Mucosa of rectum (tissue), 2 donors: Measurements from ENCODE around the gene ANTXR1.

Experiments used
- H3K27ac ChIP-seq, 2 donors: one replicate each; pipeline ENCODE4 v1.7.0; 2013; ENCODE audit warnings: inconsistent platforms in 2 of 2, low read depth in 2 of 2, low read length in 2 of 2
- H3K27me3 ChIP-seq, 2 donors: one replicate each; pipeline ENCODE4 v1.7.0; 2013; ENCODE audit warnings: low read length in 2 of 2; ENCODE audit not compliant: control insufficient read depth in 2 of 2, insufficient read depth in 2 of 2
- H3K36me3 ChIP-seq, 2 donors: one replicate each; pipeline ENCODE4 v1.7.0; 2013; ENCODE audit warnings: low read length in 2 of 2; ENCODE audit not compliant: control insufficient read depth in 2 of 2, insufficient read depth in 2 of 2
- H3K4me1 ChIP-seq, 2 donors: one replicate each; pipeline ENCODE4 v1.7.0; 2013; ENCODE audit warnings: low read length in 2 of 2, mild to moderate bottlenecking in 1 of 2; ENCODE audit not compliant: control insufficient read depth in 2 of 2, insufficient read depth in 2 of 2
- H3K4me3 ChIP-seq, 2 donors: one replicate each; pipeline ENCODE4 v1.7.0; 2013; ENCODE audit warnings: low read length in 2 of 2
- H3K9ac ChIP-seq, 2 donors: one replicate each; pipeline ENCODE4 v1.7.0; 2013; ENCODE audit warnings: low read length in 2 of 2, low read depth in 1 of 2, mild to moderate bottlenecking in 1 of 2
- H3K9me3 ChIP-seq, 2 donors: one replicate each; pipeline ENCODE4 v1.7.0; 2013; ENCODE audit warnings: low read length in 2 of 2; ENCODE audit not compliant: control insufficient read depth in 2 of 2
- donor health status: healthy.
- donor health status: Normal muscosa, but diverticular disease.

The ANTXR1 gene

DNA sequence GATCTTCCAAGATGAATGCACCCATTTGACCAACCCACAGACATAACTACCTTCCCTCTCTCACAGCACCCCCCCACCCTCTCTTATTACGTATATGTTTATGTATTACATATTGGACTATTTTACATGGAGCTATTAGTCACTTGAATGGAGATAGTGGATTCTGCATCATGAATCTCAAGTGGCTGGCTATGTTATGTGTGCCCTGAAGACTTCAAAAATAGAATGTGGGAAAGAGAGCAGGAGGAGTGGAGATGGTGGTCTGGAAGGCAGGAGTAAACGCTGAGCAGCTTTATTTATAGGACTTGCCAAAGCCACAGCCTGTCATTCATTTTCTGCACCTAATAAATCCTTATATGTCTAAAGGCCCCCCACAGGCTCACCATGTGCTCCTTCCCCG is 4.9 kb downstream of the ANTXR1 start:
- no peak overlapping the region for H3K9ac ChIP-seq
- H3K4me3 ChIP-seq = no peak overlapping the region
- H3K27ac ChIP-seq = no peak overlapping the region
- H3K4me1 ChIP-seq = peaks cover 9 to 16% of the 10 kb centered on the region in 2 donors
- H3K36me3 ChIP-seq = no peaks in the 10 kb centered on the region
- H3K27me3 ChIP-seq = peaks cover 13 to 19% of the 10 kb centered on the region in 2 donors
- no peaks in the 10 kb centered on the region for H3K9me3 ChIP-seq

DNA sequence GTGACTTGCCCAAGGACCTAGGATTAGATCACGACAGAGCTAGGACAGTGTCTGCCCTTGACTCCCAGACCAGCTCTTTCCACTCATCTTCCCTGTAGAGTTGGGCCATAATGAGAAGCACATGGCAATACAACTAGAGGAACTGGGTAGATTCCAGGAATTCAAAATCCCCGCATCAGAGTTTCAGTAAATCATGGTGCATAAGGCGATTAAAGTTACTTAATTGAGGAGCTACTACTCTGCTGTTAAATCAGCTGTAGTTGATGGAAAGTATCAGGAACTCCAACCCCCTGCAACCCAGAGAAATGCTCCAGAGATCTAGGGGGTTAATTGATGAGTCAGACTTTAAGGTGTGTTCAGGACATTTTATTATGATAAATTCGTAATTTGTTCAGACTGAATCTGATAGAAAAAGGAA is 5.7 kb downstream of the ANTXR1 start:
- no peak overlapping the region for H3K27ac ChIP-seq

DNA sequence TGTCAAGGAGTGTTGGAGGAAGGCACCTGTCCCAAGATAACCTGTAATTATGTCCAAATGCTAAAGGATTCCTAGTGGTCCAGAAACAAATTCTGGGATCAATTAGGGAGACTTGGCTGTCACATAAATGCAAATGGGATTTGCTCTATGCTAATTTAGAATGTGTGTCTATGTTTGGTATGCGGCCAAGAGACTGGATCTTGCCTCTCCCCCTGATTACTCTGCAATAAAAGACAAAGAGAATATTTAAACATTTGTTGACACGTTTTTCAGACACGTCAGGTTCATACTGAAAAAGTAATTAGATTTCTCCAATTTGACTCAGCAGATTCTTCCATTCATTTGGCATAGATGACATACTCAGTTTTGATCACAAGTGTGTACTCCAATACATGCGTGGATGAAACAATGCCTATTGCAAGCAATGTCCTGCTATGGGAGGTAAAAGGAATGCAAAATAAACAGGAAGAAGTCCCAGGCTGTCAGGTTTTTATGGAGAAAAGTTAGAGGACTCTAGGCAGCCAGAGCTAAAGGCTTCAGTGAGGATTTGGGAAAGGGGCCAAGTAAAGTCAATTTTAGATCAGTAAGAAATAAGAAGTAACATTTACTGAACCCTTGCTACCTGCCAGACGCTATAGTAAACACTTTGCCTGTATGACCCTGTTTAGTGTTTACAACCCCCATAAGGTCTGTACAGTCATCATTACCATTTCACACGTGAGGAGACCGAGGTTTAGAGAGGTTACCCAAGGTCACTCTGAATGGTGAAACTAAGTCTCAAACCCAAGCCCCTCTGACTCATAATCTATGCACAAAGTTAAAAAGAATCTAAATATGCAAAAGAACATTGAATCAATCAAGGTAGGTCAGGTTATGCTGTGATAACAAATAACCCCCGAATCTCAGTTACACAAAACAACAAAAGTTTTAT is 7.8 kb downstream of the ANTXR1 start:
- H3K27me3 ChIP-seq = peaks cover 4 to 7% of the 10 kb centered on the region in 2 donors

More for the DNA sequence above, 5.7 kb downstream of the ANTXR1 start:
- Histone ChIP-seq H3K27me3 (peaks cover 13 to 18% of the 10 kb centered on the region in 2 donors), H3K36me3 (no peaks in the 10 kb centered on the region), H3K4me3 (no peak overlapping the region), H3K9ac (no peak overlapping the region), H3K4me1 (peaks cover 7 to 9% of the 10 kb centered on the region in 2 donors), H3K9me3 (no peaks in the 10 kb centered on the region)

DNA sequence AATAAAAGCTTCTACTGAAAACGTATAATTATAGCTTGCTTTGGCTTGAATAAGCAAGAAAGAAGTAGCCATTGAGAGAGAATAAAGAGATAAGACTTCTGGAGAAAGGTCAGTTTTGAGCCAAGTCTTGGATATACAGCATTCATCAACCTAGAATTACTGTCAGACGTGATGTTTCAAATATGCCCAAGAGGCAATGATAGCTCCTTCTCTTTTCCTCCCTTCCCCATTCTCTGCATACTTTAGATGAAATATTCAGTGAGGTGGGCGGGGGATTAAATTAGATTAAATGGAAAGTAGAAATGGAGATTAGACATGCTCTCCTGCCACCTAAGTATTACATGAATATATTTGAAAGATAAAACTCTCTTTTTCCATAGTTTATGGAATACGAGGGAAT is 8.7 kb downstream of the ANTXR1 start:
- no peak overlapping the region for H3K9ac ChIP-seq
- no peak overlapping the region for H3K27ac ChIP-seq
- peaks cover 3 to 4% of the 10 kb centered on the region in 2 donors for H3K27me3 ChIP-seq
- H3K4me1 ChIP-seq = peaks cover 7 to 9% of the 10 kb centered on the region in 2 donors
- no peak overlapping the region for H3K4me3 ChIP-seq
- no peaks in the 10 kb centered on the region for H3K9me3 ChIP-seq
- H3K36me3 ChIP-seq = no peaks in the 10 kb centered on the region

More for the DNA sequence above, 7.8 kb downstream of the ANTXR1 start:
- H3K4me3 ChIP-seq = no peak overlapping the region
- H3K27ac ChIP-seq = no peak overlapping the region
- H3K9ac ChIP-seq = no peak overlapping the region
- peaks cover 7 to 9% of the 10 kb centered on the region in 2 donors for H3K4me1 ChIP-seq
- no peaks in the 10 kb centered on the region for H3K9me3 ChIP-seq
- no peaks in the 10 kb centered on the region for H3K36me3 ChIP-seq

DNA sequence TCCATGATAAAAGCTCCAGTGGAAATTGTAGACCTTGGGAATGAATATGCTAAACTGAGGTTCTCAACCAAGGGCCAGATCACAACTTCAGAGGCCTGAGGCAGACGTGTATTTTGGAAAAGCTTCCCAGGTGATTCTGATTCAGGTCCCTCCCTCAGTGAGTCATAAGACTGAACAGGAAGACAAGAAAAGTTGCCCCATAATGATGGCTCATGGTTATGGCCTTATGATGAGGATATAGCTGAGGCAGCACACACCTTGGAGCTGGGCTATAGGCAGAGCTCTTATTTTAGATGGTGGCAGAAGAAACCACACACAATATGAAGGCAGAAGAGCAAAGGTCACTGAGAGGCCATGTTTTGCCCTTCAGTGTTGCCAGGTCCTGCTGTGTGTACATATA is 9.6 kb downstream of the ANTXR1 start:
- H3K36me3 ChIP-seq = no peaks in the 10 kb centered on the region
- H3K4me1 ChIP-seq = peaks cover 7 to 9% of the 10 kb centered on the region in 2 donors
- H3K27me3 ChIP-seq = peaks cover 0 to 4% of the 10 kb centered on the region in 2 donors
- no peak overlapping the region for H3K27ac ChIP-seq
- H3K9me3 ChIP-seq = no peaks in the 10 kb centered on the region
- no peak overlapping the region for H3K9ac ChIP-seq
- H3K4me3 ChIP-seq = no peak overlapping the region

DNA sequence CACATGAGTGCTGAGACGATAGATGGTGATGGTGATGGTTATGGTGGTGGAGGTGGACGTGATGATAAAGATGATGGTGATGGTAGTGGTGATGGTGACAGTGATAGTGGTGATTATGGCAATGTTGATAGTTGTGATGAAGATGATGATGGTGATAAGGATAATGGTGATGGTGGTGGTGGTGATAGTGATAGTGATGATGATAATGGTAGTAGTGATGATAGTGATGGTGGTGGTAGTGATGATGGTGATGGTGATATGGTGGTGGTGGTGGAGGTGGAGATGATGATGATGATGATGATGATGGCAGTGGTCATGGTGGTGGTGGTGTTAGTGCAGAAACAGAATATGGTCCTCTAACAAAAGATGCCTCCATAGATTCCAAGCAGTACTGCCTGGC is 10.3 kb downstream of the ANTXR1 start:
- H3K9ac ChIP-seq = no peak overlapping the region
- no peaks in the 10 kb centered on the region for H3K9me3 ChIP-seq
- no peaks in the 10 kb centered on the region for H3K36me3 ChIP-seq
- no peak overlapping the region for H3K27ac ChIP-seq
- peaks cover 0 to 1% of the 10 kb centered on the region in 2 donors for H3K27me3 ChIP-seq
- H3K4me1 ChIP-seq = peaks cover 7 to 9% of the 10 kb centered on the region in 2 donors
- no peak overlapping the region for H3K4me3 ChIP-seq

DNA sequence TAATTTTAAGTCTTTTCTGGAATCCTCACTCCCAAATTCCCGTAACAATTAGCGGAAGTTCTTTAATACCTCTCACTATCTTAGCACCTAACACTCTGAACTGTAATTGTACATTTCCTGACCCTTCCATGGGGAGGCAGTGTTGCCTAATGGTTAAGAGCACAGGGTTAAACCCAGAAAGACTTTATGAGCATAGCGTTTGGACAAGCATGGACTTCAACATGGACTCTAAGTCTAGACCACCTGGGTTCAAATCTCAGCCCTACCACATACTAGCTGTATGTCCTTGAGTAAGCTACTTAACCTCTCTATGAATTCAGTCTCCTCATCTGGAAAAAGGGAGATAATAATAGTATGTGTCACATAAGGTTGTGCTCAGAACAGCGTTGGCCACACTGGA is 13.0 kb downstream of the ANTXR1 start:
- no peaks in the 10 kb centered on the region for H3K27me3 ChIP-seq
- H3K4me1 ChIP-seq = peaks cover under 1 to 2% of the 10 kb centered on the region in 2 donors
- no peaks in the 10 kb centered on the region for H3K36me3 ChIP-seq
- no peak overlapping the region for H3K9ac ChIP-seq
- no peaks in the 10 kb centered on the region for H3K9me3 ChIP-seq
- no peak overlapping the region for H3K27ac ChIP-seq
- H3K4me3 ChIP-seq = no peak overlapping the region

DNA sequence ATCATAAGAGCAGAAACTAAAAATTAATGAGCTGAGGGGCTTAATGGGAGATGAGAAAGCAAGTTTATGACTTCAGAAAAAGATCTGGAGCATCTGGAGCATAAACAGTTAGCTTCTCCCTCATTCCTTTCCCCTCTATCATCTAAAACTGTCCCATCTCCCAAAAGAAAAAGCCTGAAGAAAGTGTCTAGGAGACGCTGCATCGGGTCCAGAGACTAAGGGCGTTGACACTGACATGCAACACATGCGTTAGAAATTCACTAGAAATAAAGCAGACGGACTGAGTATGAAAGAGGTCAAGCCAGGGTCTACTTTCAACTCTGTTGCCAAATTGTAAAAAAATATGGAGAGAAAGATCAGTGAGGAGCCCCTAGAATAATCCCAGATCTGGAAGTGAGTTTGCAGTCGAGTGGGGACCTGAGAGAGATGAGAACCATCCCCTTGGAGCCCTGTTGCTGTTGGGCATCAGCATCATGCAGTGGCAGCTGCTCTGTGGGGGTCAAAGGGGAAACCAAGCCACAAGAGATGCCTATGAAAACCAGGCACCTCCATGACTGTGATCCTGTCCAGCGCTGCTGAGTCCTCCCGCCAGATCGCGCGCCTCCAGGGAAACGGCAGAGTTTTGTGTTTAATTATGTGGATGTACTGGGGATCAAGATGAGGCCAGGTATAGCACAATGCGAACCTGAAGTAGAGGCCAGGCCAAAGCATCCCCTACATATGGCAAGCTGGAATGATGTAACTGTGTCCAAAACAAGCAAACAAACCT is 13.9 kb downstream of the ANTXR1 start:
- Histone ChIP-seq H3K4me3 (no peak overlapping the region), H3K27me3 (no peaks in the 10 kb centered on the region), H3K9ac (no peak overlapping the region), H3K9me3 (no peaks in the 10 kb centered on the region), H3K4me1 (no peaks in the 10 kb centered on the region), H3K36me3 (no peaks in the 10 kb centered on the region), H3K27ac (no peak overlapping the region)

DNA sequence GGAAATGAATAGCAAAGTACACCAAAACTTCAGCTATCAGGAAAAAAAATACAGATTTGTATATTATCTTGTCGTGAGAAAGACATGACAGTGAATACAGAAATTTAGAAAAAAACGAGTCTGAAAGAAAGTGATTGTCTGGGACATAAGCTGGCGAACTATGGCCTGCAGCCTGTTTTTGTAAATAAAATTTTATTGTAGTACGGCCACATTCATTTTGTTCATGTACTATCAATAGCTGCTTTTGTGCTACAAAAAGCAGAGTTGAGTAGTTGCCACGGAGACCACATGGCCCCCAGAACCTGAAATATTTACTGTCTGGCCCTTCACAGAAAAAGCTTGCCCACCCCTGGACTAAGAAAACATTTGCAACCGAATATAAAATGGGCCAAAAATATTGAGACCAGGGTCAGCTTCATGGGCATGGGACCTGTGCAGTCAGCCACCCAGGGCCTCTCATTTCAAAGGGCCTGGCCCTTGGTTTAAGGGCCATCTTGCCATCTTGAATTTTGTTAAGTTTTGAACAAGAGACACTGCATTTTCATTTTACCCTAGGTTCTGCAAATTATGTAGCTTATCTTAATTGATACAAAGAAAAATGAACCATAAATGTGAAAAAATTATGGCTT is 17.9 kb downstream of the ANTXR1 start:
- H3K27me3 ChIP-seq = no peaks in the 10 kb centered on the region
- H3K9ac ChIP-seq = no peak overlapping the region
- H3K27ac ChIP-seq = no peak overlapping the region
- no peaks in the 10 kb centered on the region for H3K4me1 ChIP-seq
- H3K9me3 ChIP-seq = no peaks in the 10 kb centered on the region
- H3K36me3 ChIP-seq = no peaks in the 10 kb centered on the region
- no peak overlapping the region for H3K4me3 ChIP-seq

DNA sequence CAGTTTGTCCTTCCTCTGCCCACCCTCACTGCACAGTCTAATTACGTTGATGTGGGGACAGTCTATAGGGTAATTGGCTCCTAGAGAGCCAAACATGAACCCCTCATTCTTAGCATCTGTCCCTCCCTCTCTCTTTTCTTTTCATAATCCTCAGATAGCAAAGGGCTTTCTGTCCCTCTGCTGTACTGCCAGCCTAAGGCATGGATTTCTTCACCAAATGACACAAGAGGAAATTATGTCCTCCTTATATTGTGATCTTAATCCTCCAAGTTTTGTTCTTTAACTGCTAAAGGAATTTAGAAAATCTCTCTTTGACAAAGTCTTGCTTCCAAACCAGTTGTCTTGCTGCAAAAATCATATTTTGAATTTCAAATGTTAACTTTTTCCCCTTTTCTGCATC is 18.5 kb downstream of the ANTXR1 start:
- H3K9me3 ChIP-seq = no peaks in the 10 kb centered on the region
- no peaks in the 10 kb centered on the region for H3K27me3 ChIP-seq
- no peak overlapping the region for H3K9ac ChIP-seq
- H3K4me1 ChIP-seq = no peaks in the 10 kb centered on the region
- no peak overlapping the region for H3K4me3 ChIP-seq
- no peak overlapping the region for H3K27ac ChIP-seq
- no peaks in the 10 kb centered on the region for H3K36me3 ChIP-seq
